Fibroblast of lung (primary cell): ENCODE measurements around the gene NDOR1.
A peak's percentile ranks its signal among the peaks of the same experiment; 100 is the strongest.

Experiments used
- EZH2 ChIP-seq: IDR thresholded peaks from 2 replicates; pipeline ENCODE4 v1.5.1; 2012; ENCODE audit warnings: low read length, control low read depth, mild to moderate bottlenecking; ENCODE audit errors: missing control alignments
- TF ChIP-seq, protein P1 (sequence below), 2 donors: IDR thresholded peaks in 1 of 2; conservative IDR thresholded peaks in 1 of 2; 1 replicate in 1 of 2; 2 replicates in 1 of 2; pipeline ENCODE4 v1.5.1; 2011 to 2012; ENCODE audit warnings: low read length in 2 of 2, control low read depth in 1 of 2, inconsistent platforms in 1 of 2, low read depth in 1 of 2, mild to moderate bottlenecking in 1 of 2

DNA sequence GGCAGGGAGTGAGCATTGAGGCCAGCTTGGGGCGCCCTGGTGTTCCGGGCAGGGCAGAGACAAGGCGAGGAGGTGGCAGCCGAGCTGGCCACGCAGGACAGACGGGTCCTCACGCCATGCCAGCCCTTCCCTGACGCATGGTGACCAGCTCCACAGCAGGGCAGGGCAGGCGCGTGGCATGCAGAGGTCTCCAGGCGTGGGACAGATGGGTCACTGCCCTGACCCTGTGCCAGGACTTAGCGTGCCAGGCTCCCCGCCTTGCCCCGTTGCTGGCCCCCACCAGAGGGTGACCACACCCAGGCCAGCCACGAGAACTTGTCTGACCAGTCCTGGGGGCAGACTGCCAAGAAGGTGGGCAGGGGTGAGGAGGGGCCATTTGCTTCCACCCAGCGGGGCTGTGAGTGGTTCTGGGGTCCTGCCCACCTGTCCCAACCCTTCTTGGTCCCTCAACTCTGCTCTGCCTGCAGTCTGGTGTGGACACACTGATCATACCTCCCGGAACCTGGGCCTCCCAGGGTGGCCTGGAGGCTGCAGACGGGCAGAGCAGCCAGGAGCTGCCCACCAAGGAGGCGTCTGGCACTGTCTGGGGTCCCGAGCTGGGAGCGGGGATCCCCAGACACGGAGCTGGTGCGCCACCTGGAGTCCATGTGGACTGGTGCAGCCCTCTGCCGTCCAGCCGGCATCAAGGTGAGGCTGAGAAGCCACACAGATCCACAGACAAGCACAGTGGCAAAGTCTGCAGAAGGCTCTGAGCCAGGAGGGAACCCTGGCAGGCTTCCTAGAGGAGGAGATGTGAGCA lies 21.8 kb downstream of the NDOR1 start, which contains the start of gene RNF224:
- TF ChIP-seq, protein P1, sequence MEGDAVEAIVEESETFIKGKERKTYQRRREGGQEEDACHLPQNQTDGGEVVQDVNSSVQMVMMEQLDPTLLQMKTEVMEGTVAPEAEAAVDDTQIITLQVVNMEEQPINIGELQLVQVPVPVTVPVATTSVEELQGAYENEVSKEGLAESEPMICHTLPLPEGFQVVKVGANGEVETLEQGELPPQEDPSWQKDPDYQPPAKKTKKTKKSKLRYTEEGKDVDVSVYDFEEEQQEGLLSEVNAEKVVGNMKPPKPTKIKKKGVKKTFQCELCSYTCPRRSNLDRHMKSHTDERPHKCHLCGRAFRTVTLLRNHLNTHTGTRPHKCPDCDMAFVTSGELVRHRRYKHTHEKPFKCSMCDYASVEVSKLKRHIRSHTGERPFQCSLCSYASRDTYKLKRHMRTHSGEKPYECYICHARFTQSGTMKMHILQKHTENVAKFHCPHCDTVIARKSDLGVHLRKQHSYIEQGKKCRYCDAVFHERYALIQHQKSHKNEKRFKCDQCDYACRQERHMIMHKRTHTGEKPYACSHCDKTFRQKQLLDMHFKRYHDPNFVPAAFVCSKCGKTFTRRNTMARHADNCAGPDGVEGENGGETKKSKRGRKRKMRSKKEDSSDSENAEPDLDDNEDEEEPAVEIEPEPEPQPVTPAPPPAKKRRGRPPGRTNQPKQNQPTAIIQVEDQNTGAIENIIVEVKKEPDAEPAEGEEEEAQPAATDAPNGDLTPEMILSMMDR (conservative IDR thresholded peaks at IDR 0.05 in 1 of 2, IDR thresholded peaks at IDR 0.05 in 1 of 2; ENCODE audit: low read depth in 1 of 2, low read length in 2 of 2): peak; percentile 66 to 83
- TF ChIP-seq EZH2: no peak
